ENCODE data around the gene CDKN2AIP.

Gene CDKN2AIP

GRCh38 chr4:183493246-183493645, 48.8 kb downstream of the CDKN2AIP start:
- Histone ChIP-seq H3K4me3 (ENCODE audit: low read depth, low read length) (no peak overlapping the region), H3K9me3 (no peaks in the 10 kb centered on the region), H3K36me3 (no peaks in the 10 kb centered on the region), H3K27me3 (no peaks in the 10 kb centered on the region), H3K4me1 (no peaks in the 10 kb centered on the region)
- TF ChIP-seq CTCF (IDR thresholded peaks at IDR 0.05; ENCODE audit: low read depth, low read length) = no peak
- no peak for DNase-seq

GRCh38 chr4:183495184-183495583, 50.7 kb downstream of the CDKN2AIP start:
- Histone ChIP-seq H3K9me3 (no peaks in the 10 kb centered on the region), H3K4me3 (ENCODE audit: low read depth, low read length) (no peak overlapping the region), H3K27me3 (no peaks in the 10 kb centered on the region), H3K36me3 (no peaks in the 10 kb centered on the region), H3K4me1 (no peaks in the 10 kb centered on the region)
- no peak for DNase-seq
- no peak for TF ChIP-seq CTCF (IDR thresholded peaks at IDR 0.05; ENCODE audit: low read depth, low read length)

Data from BE2C (cell line).